Measurements from ENCODE around the gene LAMTOR2.
A peak's percentile ranks its signal among the peaks of the same experiment; 100 is the strongest.

The LAMTOR2 gene

GRCh38 chr1:156019946-156020292, 34.7 kb upstream of the LAMTOR2 start:
- Histone ChIP-seq H3K27ac (ENCODE audit: low read length) (peak overlapping the region; percentile 3; the same call in 1 of the 2 replicates), H3K4me1 (ENCODE audit: low read length) (peaks cover 9% of the 10 kb centered on the region), H3K9me2 (replicated peaks; ENCODE audit: insufficient read depth, low read length) (no peaks in the 10 kb centered on the region), H3F3A (ENCODE audit: insufficient read depth, low read length) (peaks cover 14% of the 10 kb centered on the region; the same call in 1 of the 2 replicates), H3K9ac (ENCODE audit: low read length) (peak overlapping the region; percentile 76), H3K79me2 (ENCODE audit: low read length) (peaks cover 53% of the 10 kb centered on the region), H3K9me3 (replicated peaks; ENCODE audit: insufficient read depth, low read length) (no peaks in the 10 kb centered on the region), H3K36me3 (replicated peaks; ENCODE audit: insufficient read depth, low read length) (peaks cover 8% of the 10 kb centered on the region; the same call in 1 of the 2 replicates), H3K27me3 (replicated peaks; ENCODE audit: insufficient read depth, low read length) (no peaks in the 10 kb centered on the region), H3K4me2 (ENCODE audit: low read depth, low read length) (peak overlapping the region; percentile 69), H4K20me1 (ENCODE audit: insufficient read depth, low read length) (no peaks in the 10 kb centered on the region), H3K4me3 (ENCODE audit: low read length) (peak overlapping the region; percentile 80), H2AFZ (ENCODE audit: low read length) (no peak overlapping the region)
- TF ChIP-seq EZH2phosphoT487 (IDR thresholded peaks at IDR 0.05; ENCODE audit: low read length) (no peak), EZH2 (optimal IDR thresholded peaks at IDR 0.05; ENCODE audit: low read depth, low read length) (no peak), CTCF (IDR thresholded peaks at IDR 0.05; ENCODE audit: low read length) (no peak)
- DNase-seq, result no peak

- Histone ChIP-seq H3K36me3 (replicated peaks; ENCODE audit: insufficient read depth, low read length) (peaks cover 8% of the 10 kb centered on the region; the same call in 1 of the 2 replicates), H3K27me3 (replicated peaks; ENCODE audit: insufficient read depth, low read length) (no peaks in the 10 kb centered on the region), H4K20me1 (ENCODE audit: insufficient read depth, low read length) (no peaks in the 10 kb centered on the region), H3K27ac (ENCODE audit: low read length) (peak within 1 kb of the TSS; percentile 3; the same call in 1 of the 2 replicates), H3K9ac (ENCODE audit: low read length) (peak within 1 kb of the TSS; percentile 76), H3K4me1 (ENCODE audit: low read length) (peaks cover 7% of the 10 kb centered on the region; the same call in 1 of the 2 replicates), H3K9me2 (replicated peaks; ENCODE audit: insufficient read depth, low read length) (no peaks in the 10 kb centered on the region), H3K4me3 (ENCODE audit: low read length) (peak within 1 kb of the TSS; percentile 80), H2AFZ (ENCODE audit: low read length) (peak within 1 kb of the TSS; percentile 76), H3K4me2 (ENCODE audit: low read depth, low read length) (peak within 1 kb of the TSS; percentile 78), H3K9me3 (replicated peaks; ENCODE audit: insufficient read depth, low read length) (no peaks in the 10 kb centered on the region), H3F3A (ENCODE audit: insufficient read depth, low read length) (peaks cover 11% of the 10 kb centered on the region; the same call in 1 of the 2 replicates), H3K79me2 (ENCODE audit: low read length) (peaks cover 50% of the 10 kb centered on the region)
- TF ChIP-seq EZH2 (optimal IDR thresholded peaks at IDR 0.05; ENCODE audit: low read depth, low read length) (no peak), CTCF (IDR thresholded peaks at IDR 0.05; ENCODE audit: low read length) (no peak; the same call in 1 of the 2 replicates), EZH2phosphoT487 (IDR thresholded peaks at IDR 0.05; ENCODE audit: low read length) (no peak)
- peak; percentile 98 for DNase-seq
These were observed 34.1 kb upstream of the LAMTOR2 start, which contains the start of gene SSR2 for GRCh38 chr1:156020293-156021092. Gene SSR2 (minus strand): TSS chr1:156020951. CDS start chr1:156020167, 784 bp downstream.

- peaks cover 9% of the 10 kb centered on the region; the same call in 1 of the 2 replicates for H3F3A ChIP-seq (ENCODE audit: insufficient read depth, low read length)
- no peaks in the 10 kb centered on the region for H3K9me3 ChIP-seq (replicated peaks; ENCODE audit: insufficient read depth, low read length)
- H3K4me1 ChIP-seq (ENCODE audit: low read length), result peaks cover 7% of the 10 kb centered on the region; the same call in 1 of the 2 replicates
- no peaks in the 10 kb centered on the region for H3K9me2 ChIP-seq (replicated peaks; ENCODE audit: insufficient read depth, low read length)
- TF ChIP-seq EZH2phosphoT487 (IDR thresholded peaks at IDR 0.05; ENCODE audit: low read length), result no peak
- TF ChIP-seq CTCF (IDR thresholded peaks at IDR 0.05; ENCODE audit: low read length), result no peak
- no peak for TF ChIP-seq EZH2 (optimal IDR thresholded peaks at IDR 0.05; ENCODE audit: low read depth, low read length)
- peak overlapping the region; percentile 76 for H2AFZ ChIP-seq (ENCODE audit: low read length)
- H3K27me3 ChIP-seq (replicated peaks; ENCODE audit: insufficient read depth, low read length), result no peaks in the 10 kb centered on the region
- H3K36me3 ChIP-seq (replicated peaks; ENCODE audit: insufficient read depth, low read length), result peaks cover 8% of the 10 kb centered on the region; the same call in 1 of the 2 replicates
- peak overlapping the region; percentile 8; the same call in 1 of the 2 replicates for H3K9ac ChIP-seq (ENCODE audit: low read length)
- no peaks in the 10 kb centered on the region for H4K20me1 ChIP-seq (ENCODE audit: insufficient read depth, low read length)
- DNase-seq, result no peak
- H3K79me2 ChIP-seq (ENCODE audit: low read length), result peaks cover 45% of the 10 kb centered on the region
- H3K27ac ChIP-seq (ENCODE audit: low read length), result no peak overlapping the region
- H3K4me2 ChIP-seq (ENCODE audit: low read depth, low read length), result peak overlapping the region; percentile 78
- H3K4me3 ChIP-seq (ENCODE audit: low read length), result peak overlapping the region; percentile 80
These were observed 33.5 kb upstream of the LAMTOR2 start for GRCh38 chr1:156021093-156021428.
